GM04504 (cell line): ENCODE results near the gene SYNE1.

Experiments
- DNase-seq: peaks from one replicate; pipeline ENCODE4 v3.0.0-alpha.2; 2012; ENCODE audit warnings: low read depth

SYNE1 gene

DNA sequence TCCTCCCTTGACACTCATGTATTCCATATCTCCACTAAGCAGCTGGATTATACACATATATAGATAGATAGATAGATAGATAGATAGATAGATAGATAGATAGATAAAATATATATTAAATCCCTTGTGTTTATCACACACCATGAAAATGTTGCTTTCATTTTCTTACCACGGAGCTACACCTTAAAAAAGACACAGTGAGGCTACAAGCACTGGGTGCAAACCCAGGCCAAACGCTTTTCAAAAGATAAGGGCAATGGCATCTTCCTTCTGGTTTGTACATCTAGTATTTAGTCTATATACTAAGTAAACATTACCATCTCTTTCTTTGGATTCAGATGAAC lies 452.6 kb downstream of the SYNE1 start:
- no peak for DNase-seq

DNA sequence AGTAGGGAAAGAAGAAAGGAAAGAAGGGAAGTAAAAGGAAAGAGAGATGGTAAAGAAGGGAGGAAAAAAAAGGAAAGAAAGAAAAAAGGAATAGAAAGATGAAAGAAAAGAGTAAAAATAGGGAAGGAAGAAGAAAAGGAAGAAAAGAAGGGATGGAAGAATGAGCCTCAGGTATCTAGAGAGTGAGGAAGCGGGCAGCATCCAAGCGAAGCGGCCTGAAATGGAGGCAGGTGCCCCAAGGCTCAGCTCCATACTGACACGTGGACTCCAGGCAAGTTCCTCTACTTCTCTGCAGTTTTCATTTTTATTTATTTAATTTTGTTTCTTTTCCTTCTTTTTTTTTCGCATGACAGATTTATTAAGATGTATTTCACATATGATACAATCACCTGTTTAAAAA lies 456.6 kb downstream of the SYNE1 start:
- DNase-seq, result no peak

DNA sequence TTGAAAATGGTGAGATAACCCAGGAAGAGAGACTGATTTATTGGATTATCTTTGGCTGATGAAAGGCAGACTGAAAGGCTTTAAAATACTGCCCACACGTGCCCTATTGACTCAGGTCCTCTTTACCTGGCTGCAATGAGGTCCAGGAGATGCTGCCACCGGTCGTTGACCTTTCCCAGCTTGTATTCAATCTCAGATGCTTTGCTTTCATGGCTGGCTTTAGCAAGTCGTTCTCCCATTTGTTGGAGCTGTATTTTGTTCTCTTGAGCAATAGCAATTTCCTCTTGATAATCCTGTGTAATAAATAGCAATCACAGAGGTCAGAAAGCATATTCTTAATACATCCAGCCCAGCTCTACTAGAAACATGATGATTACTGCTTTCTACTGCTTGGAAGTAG lies 460.9 kb downstream of the SYNE1 start:
- DNase-seq, result no peak

DNA sequence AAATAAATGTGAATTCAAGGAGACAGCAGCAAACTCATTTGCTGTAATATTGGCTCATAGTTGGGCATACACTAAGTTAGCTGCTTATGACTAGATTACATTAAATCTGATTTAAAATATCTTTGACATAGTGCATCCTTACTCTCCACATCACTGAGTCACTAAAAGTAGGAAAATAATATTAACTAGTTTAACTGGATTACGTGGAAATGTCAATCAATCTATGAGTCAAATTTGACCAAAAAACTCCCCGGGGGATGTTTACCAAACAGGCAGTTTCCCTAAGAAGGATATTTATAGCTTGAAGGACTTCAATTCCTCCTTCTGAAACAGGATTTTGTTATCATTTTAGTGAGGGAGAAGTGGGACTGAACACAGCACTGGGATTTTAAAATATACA lies 463.2 kb downstream of the SYNE1 start:
- DNase-seq, result no peak

DNA sequence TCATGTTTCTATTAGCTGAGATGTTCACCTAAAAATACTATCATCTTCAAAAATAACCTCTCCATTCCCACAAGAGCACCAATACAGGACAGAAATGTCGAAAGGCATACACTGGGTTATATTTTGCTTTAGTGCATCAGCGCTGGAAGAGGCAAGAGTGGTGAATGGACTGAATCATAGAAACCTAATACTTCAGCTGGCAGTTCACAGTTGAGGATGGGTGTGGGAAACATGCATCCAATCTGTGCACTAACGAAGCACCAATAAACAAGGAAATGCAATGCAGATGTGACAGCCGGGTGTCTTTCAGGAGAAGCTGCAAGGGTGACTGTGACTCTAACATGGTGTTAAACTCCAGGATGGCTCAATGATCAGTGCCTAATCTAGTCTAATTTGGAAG lies 463.8 kb downstream of the SYNE1 start:
- peak; percentile 20 for DNase-seq

DNA sequence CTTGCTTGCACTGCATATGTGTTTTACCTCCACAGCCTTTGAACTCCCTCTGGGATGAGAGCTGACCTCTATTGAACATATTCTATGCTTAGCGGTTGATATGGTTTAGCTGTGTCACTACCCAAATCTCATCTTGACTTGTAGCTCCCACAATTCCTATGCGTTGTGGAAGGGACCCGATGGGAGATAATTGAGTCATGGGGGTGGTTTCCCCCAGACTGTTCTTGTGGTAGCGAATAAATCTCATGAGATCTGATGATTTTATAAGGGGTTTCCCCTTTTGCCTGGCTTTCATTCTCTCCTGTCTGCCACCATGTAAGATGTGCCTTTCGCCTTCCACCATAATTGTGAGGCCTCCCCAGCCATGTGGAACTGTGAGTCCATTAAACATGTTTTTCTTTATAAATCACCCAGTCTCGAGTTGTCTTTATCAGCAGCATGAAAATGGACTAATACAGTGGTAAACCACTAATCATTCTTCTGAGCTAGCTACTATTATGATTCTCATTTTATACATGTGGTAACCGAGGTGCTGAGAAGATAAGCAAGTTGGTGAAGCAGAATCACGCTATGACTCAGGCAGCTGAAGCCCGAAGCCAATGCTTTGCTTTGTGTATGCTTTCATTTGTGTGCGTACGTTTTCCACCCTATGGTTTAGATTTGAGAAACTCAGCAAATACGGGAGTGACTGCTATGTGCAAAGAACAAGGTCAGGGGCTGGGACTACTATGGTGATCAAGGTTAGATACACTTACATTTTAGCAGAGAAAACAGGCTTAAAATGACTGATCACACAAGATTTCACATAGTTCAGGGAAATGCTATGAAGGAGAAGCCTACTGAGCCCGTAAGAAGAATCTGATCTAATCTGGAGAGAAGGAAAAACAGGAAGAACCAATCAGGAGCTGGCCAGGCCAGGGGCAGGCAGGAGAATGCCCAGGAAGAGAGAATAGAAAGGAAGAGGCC lies 466.2 kb downstream of the SYNE1 start:
- DNase-seq, result no peak

DNA sequence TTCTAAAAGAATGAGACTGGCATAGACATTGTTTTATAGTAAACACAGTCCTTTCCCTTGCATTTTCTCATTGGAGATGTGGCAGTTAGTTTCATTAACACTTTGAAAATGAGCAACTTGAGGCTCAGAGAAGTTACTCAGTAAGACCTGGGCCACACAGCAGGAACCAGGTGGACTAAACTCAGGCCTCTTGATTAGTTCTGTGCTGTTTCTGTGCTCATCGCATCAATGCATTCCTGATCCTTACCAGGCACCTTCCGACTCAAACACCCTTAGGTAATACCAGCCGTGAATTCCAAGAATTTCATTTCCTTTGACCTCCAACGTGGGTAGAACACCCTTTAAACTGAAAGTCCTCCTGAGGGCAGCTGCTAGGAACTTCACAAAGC lies 466.9 kb downstream of the SYNE1 start:
- no peak for DNase-seq

DNA sequence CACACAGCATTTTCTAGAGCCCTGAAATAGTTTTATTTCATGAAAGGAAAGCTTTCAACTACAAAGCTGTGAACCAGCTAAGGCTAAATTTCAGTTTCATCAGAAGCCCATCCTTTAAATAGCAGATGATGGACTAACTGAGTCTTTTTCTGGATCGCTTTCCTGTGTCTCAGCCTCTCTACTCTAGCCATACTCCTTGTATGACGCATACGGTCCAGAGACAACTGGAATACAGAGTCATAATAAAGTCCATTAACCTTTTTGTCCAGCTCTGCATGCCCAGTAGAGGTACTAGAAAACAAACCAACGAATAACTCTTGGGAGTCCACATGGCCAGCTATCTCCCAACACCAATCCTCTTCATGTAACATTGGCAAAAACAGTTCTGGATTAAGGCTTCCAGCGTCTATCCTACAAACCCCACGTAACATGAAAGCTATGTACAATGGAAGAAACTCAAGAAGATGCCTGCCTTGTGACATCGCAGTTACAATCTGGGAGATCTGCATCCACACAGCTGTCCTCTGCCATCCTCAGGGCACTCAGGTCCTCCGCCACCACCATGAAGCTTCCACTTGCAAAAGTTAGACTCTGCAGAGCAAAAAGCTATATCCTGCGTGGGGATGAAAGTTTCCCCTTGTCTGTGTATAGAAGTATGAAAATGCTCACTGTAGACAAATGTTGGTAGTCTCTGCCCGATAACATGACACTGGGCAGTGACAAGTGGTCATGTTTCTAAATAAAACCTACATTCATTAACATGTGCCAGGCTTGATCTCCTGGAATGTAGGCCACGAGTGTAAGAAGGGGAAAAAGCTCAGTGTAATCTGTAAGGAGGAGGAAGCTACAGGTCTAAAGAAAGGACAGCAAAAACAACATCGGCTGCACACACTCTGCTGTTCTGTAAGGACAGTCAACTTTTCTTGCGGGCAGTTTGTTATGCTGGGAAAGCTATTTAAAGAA lies 469.2 kb downstream of the SYNE1 start:
- no peak for DNase-seq

DNA sequence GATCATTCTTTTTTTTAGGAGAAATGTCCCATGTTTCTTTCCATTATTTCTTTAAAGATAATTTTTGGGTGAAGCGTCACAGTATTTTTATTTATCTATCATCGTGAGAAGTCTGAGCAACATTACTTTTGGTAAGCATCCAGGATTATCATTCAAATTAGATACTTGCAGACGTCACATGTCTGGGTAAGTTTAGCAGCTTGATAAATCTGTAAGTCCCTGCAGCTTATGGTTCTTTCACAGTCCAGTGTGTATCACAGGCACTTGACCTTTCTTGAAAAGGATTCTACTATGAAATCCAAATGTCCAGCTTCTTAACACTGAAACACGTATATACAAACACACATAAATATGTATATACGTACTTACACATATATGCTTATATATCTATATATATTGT lies 470.3 kb downstream of the SYNE1 start:
- DNase-seq, result no peak

DNA sequence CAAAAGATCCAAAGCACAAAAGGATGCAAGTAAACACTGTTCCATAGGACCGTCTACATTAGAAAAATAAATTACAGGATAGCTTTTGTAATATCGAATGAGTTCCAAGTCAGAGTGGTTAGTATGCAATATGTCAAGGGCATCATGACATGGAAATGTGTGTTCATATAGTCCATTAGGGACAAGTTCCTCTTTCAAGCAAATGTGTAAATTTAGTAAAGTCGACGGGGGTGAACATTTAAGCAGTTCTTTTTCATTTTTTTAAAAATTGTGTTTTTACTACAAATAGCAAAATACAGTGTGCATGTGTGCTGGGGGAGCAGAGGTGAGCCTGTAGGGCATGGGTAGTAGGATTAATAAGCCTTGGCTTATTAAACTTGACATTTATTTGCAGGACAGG lies 470.7 kb downstream of the SYNE1 start:
- no peak for DNase-seq

DNA sequence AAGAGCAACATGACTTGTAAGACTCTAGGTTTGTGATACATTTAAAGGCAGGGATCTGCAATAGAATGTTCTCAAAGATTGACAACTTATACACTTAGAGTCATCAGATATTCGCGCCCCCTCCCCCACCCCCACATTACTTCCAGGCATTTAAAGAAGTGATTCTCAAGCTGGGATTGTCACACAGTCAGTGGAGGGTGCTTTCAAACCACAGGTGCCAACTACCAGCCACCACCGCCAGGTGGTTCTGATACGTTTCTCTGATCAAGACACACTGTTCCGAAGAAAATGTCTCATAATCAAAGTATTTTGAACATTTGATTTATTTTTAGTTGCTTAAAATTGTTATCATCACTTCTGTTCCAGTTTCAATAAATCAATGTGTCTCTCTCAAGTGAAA lies 472.2 kb downstream of the SYNE1 start:
- no peak for DNase-seq

DNA sequence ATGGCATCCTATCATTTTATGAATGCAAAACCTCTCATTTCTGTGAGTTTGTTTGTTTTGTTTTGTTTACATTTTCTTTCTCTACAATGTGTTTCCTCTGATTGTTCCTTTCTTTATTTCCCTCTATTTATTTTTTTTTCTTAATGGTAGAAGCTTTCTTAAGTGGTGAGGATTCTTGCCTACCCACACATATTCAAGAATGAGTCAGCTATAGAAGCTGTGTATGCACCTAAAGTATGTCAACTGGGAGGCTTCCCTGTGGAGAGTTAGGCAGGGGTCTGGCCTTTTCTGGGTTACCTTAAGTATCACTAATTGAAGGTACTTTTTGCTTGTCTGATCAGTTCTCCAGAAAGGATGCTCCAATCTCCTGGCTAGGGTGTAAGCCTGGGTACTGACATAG lies 475.7 kb downstream of the SYNE1 start:
- DNase-seq, result no peak

DNA sequence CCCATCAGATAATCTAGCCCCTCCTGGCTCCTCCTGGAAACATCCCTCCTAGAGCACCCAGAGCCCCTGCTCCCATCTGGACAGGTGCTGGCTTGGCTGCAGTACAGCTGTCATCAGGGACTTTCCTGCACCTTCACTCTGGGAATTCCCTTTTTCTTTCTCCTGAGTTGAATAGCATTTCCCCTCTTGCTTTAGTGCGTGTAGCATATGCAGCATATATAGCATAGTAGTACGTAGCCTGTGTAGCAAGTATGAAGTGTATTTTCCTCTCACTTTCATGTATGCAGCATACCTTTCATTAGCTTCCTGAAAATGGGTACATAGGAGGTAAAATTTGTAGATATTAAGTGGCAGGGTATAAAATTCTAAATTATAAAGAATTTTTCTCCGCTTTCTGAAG lies 476.8 kb downstream of the SYNE1 start:
- no peak for DNase-seq

DNA sequence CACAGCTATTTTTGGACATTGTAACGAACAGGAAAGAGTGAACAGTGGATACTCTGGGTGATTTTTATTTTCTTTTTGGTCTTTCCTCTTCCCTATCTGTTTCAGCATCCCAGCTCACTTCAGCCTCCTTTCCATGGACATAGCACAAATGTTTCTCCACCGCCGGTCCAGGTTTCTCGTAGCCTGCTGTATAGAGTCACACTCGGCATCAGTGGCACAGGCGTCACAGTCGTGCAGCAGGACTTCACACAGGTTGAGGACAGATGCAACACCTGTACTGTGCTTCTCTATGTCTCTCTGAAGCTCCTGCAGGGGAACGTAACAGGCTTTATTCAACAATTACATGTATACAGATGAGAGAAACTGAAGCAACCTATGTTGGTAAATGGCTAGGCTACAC lies 481.4 kb downstream of the SYNE1 start:
- DNase-seq, result no peak

DNA sequence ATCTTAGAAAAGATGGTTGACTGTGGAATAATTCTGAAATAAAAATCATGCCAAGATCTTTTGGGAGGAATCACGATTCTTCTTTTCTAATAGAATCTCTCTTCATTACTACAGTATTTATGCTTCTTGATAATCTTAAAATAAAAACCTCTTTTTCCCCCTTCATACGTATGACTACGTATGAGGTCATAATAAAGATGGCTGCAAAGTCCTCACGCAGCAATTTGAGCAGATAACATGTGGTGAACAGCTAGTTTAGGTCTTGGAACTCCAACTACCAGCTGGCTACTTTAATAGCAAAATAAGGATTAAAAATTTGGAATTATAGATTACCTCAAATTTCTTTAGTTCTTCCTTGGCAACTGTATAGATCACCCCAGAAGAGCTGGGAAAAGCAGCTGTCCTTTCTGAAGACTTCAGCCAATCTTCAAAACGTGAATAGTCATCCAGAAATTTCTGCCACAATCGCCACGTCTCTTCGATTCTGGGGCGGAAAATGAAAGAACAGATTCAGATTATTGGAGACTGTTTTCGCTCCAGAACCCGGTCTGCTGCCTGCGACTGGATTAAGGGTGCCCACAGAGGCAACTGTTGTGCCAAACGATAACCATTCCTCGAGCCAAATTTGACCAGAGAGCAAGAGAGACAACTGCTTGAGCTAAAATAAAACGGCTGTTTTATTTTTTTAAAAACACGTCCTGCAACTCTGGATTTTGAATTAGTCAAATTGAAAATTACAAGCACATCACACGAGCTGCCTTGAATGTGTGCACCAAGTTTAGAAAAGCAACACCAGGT lies 482.4 kb downstream of the SYNE1 start:
- no peak for DNase-seq

DNA sequence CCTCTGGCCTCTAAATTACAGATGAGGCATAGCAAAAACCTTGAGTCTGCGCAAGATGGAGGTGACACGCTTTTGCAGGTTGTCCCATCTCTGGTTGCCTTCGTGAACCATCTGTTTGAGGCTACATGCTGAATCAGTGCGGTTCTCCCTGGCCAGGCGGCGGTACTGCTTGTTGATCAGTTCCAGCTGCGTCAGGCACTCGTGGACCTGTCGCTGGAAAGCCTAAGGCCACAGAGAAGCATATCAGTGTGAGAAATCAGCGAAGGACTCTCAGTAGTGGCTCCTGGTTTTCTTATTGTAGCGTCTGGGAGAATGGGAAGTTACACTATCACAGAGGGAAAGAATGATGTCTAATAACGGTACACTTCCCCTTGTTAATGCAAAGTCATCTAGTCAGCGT lies 485.2 kb downstream of the SYNE1 start:
- no peak for DNase-seq

DNA sequence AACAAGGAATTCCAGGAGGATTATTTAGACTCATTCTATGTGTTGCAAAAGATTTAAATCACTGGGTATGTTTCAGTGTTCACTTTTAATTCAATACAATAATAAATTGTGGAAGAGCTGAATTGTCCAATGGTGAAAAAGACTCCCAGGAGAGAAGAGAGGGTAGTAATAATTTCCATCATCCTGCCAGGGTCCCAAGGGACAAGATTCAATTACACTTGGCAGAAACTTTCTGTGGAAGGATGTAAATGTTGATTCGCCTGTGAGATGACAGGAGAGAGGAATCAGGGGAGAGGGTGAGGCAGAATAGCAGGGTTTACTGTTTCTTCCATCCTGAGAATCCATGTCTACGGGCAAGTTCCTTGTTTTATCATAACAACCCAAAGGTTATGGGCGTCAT lies 487.0 kb downstream of the SYNE1 start:
- DNase-seq, result no peak

DNA sequence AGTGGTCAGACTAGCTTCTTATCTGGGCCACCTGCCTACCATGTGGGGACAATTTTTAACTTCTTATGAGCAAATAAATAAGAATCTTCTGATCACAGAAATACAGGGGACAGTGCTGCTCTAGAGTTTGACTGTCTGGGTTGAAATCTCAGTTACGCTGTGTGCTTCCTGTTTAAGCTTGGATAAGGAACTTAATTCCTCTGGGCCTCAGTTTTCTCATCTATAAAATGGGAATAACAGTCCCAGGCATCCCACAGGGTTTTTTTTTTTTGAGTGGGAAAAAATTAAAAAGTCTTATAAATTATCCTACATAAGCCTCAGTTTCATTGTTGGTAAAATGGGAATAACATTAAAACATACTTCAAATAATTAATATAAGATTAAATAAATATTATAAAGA lies 488.8 kb downstream of the SYNE1 start:
- no peak for DNase-seq

DNA sequence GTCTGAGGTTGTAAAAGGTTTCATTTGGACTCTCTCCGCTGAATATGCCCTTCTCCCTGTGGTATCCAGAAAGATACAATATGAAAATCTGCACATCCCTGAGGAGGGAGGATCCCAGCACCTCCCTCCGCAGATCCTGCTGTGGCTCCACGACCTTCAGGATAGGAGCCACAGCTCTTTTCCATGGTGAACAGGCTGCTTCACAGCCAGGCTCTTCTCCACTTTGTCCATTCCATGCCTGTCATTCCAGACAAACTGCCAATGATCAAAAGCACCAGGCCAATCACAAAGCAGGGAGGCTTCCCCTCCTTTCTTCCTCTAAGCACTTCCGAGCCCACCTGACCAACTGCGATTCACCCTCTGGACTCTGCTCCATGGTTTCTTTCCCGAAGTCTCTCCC lies 489.9 kb downstream of the SYNE1 start:
- DNase-seq, result no peak

DNA sequence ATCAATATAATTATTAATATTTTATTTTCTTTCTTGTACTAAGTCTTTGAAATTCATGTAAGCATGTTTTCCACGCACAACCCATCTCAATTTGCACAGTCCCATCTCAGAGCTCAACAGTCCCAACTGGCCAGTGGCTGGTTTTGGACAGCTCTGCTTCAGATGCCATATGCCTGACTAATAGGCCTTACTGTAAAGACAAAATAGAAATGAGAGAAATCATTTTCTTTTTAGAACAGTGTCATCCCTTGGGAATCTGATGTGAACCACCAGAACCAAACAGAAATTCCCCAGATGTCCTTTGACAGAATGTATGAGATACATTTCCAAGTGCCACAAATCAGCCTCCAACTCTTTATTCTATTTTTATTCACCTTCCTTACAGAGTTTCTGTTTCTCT lies 490.8 kb downstream of the SYNE1 start:
- peak; percentile 65 for DNase-seq

DNA sequence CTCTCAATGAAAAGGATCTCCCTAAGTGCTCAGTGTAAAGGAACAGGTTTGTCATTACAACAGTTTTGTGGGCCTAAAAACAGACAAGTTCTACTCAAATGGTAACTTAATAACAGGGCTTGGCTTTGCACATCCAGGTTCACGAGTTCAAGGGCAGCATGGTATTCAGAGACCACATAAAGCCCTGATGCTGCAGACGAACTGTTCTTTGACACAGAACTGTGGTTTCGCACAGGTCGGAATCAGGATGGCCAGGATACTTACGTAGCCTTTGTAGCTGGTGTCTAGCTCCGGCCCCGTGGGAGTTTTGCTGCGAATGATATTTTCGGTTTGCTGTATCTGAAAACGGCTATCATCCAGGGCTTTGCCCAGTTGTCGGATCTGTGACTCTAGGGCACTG lies 493.8 kb downstream of the SYNE1 start:
- DNase-seq, result no peak

DNA sequence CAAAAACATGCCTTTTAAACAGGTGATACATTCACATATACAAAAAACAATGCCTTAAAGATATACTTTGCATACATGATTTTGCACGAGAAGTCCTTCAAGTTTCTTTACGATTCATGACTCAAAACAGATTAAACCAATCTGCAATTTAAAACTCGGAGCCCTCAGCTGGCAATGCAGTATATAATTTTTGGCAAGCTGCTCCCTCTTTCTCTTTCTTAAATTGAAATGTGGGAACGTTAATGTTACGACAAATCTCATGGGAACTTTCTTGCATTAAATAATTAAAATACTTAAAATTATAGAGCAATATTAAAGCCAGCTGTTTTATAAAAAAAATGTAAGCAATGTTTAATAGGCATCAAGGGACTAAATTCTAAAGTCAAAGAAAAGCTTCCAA lies 495.1 kb downstream of the SYNE1 start:
- no peak for DNase-seq
